A549 (cell line): Measurements from ENCODE around the gene OSTM1. TPM values are rescaled to one million over a fixed set of nuclear protein-coding genes. Genes with fewer than 3 reads are reported as not detected.

Source experiments
- ATAC-seq, 2 experiments: fragments of 200-7000 bp in 1 of 2; fragments of >200 bp in 1 of 2; cut with Nextera tagmentation in 1 of 2; cut with Tn5 transposase in 1 of 2; 3 replicates each; pipeline versions ENCODE4 v1.8.0 to v1.9.1; 2018 to 2020; ENCODE audit warnings: mild to moderate bottlenecking in 1 of 2, moderate library complexity in 1 of 2
- CTCF ChIA-PET: fragments of 300-600 bp; sonication (Branson Sonifier 250); formaldehyde crosslinking; extraction: SDS; loops from one replicate; lab custom pipeline; 2021; ENCODE audit warnings: antibody characterized with exemption, inconsistent platforms; lab: Yijun Ruan, JAX
- POLR2A ChIA-PET: fragments of 350-600 bp; formaldehyde crosslinking; extraction: SDS; loops from one replicate; lab custom pipeline; 2021; ENCODE audit warnings: antibody characterized with exemption, inconsistent platforms; lab: Yijun Ruan, JAX
- DNase-seq, 2 experiments: peaks; one replicate each; pipeline versions ENCODE4 v3.0.0 to v3.0.0-alpha.2; 2011 to 2016; ENCODE audit warnings: low read depth in 1 of 2, low spot score in 1 of 2
- FAIRE-seq: peaks from 2 replicates; lab custom pipeline; 2011; peaks lifted over from hg19 to GRCh38; lab: Jason Lieb, UNC
- H3K27ac ChIP-seq, 2 experiments: fragments of >200 bp; sonication (Bioruptor Twin); formaldehyde crosslinking; 3 replicates each; pipeline ENCODE4 v1.5.1; 2016 to 2017
- H3K4me1 ChIP-seq: fragments of >200 bp; sonication (Bioruptor Twin); formaldehyde crosslinking; 3 replicates; pipeline ENCODE4 v1.6.1; 2016
- H3K4me2 ChIP-seq: fragments of >200 bp; sonication (Bioruptor Twin); formaldehyde crosslinking; 3 replicates; pipeline ENCODE4 v1.6.1; 2016
- H3K4me3 ChIP-seq: fragments of >200 bp; sonication (Bioruptor Twin); formaldehyde crosslinking; 3 replicates; pipeline ENCODE4 v1.5.1; 2016
- H3K9me3 ChIP-seq: fragments of >200 bp; sonication (Bioruptor Twin); formaldehyde crosslinking; 3 replicates; pipeline ENCODE4 v1.6.1; 2016
- ATOH8 ChIP-seq: fragments of 250-450 bp; sonication (Bioruptor Pico); IDR thresholded peaks from 2 replicates; pipeline ENCODE4 v1.5.0; 2020; ENCODE audit warnings: low read depth, mild to moderate bottlenecking, moderate library complexity
- BCL3 ChIP-seq: fragments of >200 bp; sonication (Bioruptor Twin); formaldehyde crosslinking; IDR thresholded peaks from 3 replicates; pipeline ENCODE4 v1.6.1; 2016
- BHLHE40 ChIP-seq: IDR thresholded peaks from 2 replicates; pipeline ENCODE4 v1.6.1; 2012; ENCODE audit warnings: low read depth, low read length, inconsistent platforms
- CEBPB ChIP-seq, 2 experiments: fragments of >200 bp in 1 of 2; sonication (Bioruptor Twin) in 1 of 2; formaldehyde crosslinking in 1 of 2; IDR thresholded peaks; 2 replicates each; pipeline ENCODE4 v1.6.1; 2012 to 2016
- CHD4 ChIP-seq: fragments of 200-600 bp; sonication (generic); IDR thresholded peaks from 2 replicates; pipeline ENCODE4 v1.6.1; 2016; ENCODE audit warnings: antibody characterized with exemption, mild to moderate bottlenecking, borderline replicate concordance
- CTCF ChIP-seq: fragments of >200 bp; sonication (Bioruptor Twin); formaldehyde crosslinking; IDR thresholded peaks from 3 replicates; pipeline ENCODE4 v1.5.1; 2016
- E2F6 ChIP-seq: IDR thresholded peaks from 2 replicates; pipeline ENCODE4 v1.6.1; 2012; ENCODE audit warnings: low read depth, borderline replicate concordance
- ELK1 ChIP-seq: fragments of 150-350 bp; IDR thresholded peaks from 2 replicates; pipeline ENCODE4 v1.6.1; 2014; ENCODE audit warnings: low read depth, mild to moderate bottlenecking, low read length
- EP300 ChIP-seq, 2 experiments: fragments of >200 bp; sonication (Bioruptor Twin); formaldehyde crosslinking; IDR thresholded peaks; 2 replicates in 1 of 2; 3 replicates in 1 of 2; pipeline ENCODE4 v1.6.1; 2016 to 2017
- ESRRA ChIP-seq: fragments of 150-350 bp; IDR thresholded peaks from 2 replicates; pipeline ENCODE4 v1.6.1; 2014; ENCODE audit warnings: mild to moderate bottlenecking, low read length, borderline replicate concordance
- FOSL2 ChIP-seq, 2 experiments: fragments of 450-650 bp in 1 of 2; fragments of >200 bp in 1 of 2; sonication (Bioruptor Twin) in 1 of 2; formaldehyde crosslinking; IDR thresholded peaks; 2 replicates each; pipeline versions ENCODE4 v1.5.0 to v1.6.1; 2016 to 2020; ENCODE audit warnings: mild to moderate bottlenecking in 1 of 2, moderate library complexity in 1 of 2
- FOXS1 ChIP-seq: fragments of 250-450 bp; sonication (Bioruptor Pico); IDR thresholded peaks from 2 replicates; pipeline ENCODE4 v1.5.0; 2020; ENCODE audit warnings: mild to moderate bottlenecking, moderate library complexity
- HDAC2 ChIP-seq: fragments of 200-600 bp; sonication (generic); IDR thresholded peaks from 2 replicates; pipeline ENCODE4 v1.6.1; 2016
- HEYL ChIP-seq: fragments of 250-450 bp; sonication (Bioruptor Pico); IDR thresholded peaks from 2 replicates; pipeline ENCODE4 v1.8.0; 2021; ENCODE audit warnings: mild to moderate bottlenecking, moderate library complexity
- HMGXB4 ChIP-seq: fragments of 250-450 bp; sonication (Bioruptor Pico); IDR thresholded peaks from 2 replicates; pipeline ENCODE4 v1.5.0; 2021; ENCODE audit warnings: mild to moderate bottlenecking, moderate library complexity, borderline replicate concordance
- HOXB13 ChIP-seq: fragments of 250-450 bp; sonication (Bioruptor Pico); IDR thresholded peaks from 2 replicates; pipeline ENCODE4 v1.5.0; 2020; ENCODE audit warnings: low read depth, mild to moderate bottlenecking, moderate library complexity
- HOXB5 ChIP-seq: fragments of 250-450 bp; sonication (Bioruptor Pico); IDR thresholded peaks from 2 replicates; pipeline ENCODE4 v1.5.0; 2020; ENCODE audit warnings: mild to moderate bottlenecking, moderate library complexity
- JUNB ChIP-seq: fragments of >200 bp; sonication (Bioruptor Twin); formaldehyde crosslinking; IDR thresholded peaks from 2 replicates; pipeline ENCODE4 v1.6.1; 2016
- KDM5A ChIP-seq: fragments of 200-600 bp; sonication (generic); IDR thresholded peaks from 2 replicates; pipeline ENCODE4 v1.6.1; 2016; ENCODE audit warnings: antibody characterized with exemption, mild to moderate bottlenecking
- MAFK ChIP-seq: fragments of 450-650 bp; IDR thresholded peaks from 2 replicates; pipeline ENCODE4 v1.6.1; 2014; ENCODE audit not compliant: partially characterized antibody
- MAX ChIP-seq: IDR thresholded peaks from 2 replicates; pipeline ENCODE4 v1.6.1; 2012
- NPAS2 ChIP-seq: fragments of 250-450 bp; sonication (Bioruptor Pico); IDR thresholded peaks from 2 replicates; pipeline ENCODE4 v1.8.0; 2022; ENCODE audit warnings: mild to moderate bottlenecking, moderate library complexity, borderline replicate concordance
- NR3C1 ChIP-seq: fragments of >200 bp; sonication (Bioruptor Twin); formaldehyde crosslinking; IDR thresholded peaks from 3 replicates; pipeline ENCODE4 v1.6.1; 2017
- POLR2A ChIP-seq: IDR thresholded peaks from 2 replicates; pipeline ENCODE4 v1.6.1; 2012; ENCODE audit warnings: mild to moderate bottlenecking, low read length
- RAD21 ChIP-seq, 2 experiments: fragments of >200 bp in 1 of 2; sonication (Bioruptor Twin) in 1 of 2; formaldehyde crosslinking in 1 of 2; IDR thresholded peaks in 1 of 2; conservative IDR thresholded peaks in 1 of 2; 2 replicates in 1 of 2; 3 replicates in 1 of 2; pipeline ENCODE4 v1.6.1; 2012 to 2018; ENCODE audit warnings: inconsistent platforms in 1 of 2
- RARB ChIP-seq: fragments of 250-450 bp; sonication (Bioruptor Pico); IDR thresholded peaks from 2 replicates; pipeline ENCODE4 v1.8.0; 2021; ENCODE audit warnings: mild to moderate bottlenecking, moderate library complexity
- RCOR1 ChIP-seq: fragments of 150-350 bp; IDR thresholded peaks from 2 replicates; pipeline ENCODE4 v1.6.1; 2014; ENCODE audit warnings: antibody characterized with exemption, low read length, low read depth
- RNF2 ChIP-seq: fragments of 200-600 bp; sonication (generic); IDR thresholded peaks from 2 replicates; pipeline ENCODE4 v1.6.1; 2016; ENCODE audit warnings: low read depth, mild to moderate bottlenecking, antibody characterized with exemption, moderate library complexity, borderline replicate concordance
- TFCP2L1 ChIP-seq: fragments of 250-450 bp; sonication (Bioruptor Pico); IDR thresholded peaks from 2 replicates; pipeline ENCODE4 v1.5.0; 2021; ENCODE audit warnings: mild to moderate bottlenecking
- ZC3H11A ChIP-seq: fragments of 450-650 bp; IDR thresholded peaks from 2 replicates; pipeline ENCODE4 v1.6.1; 2014; ENCODE audit warnings: antibody characterized with exemption, mild to moderate bottlenecking
- ZNF302 ChIP-seq: fragments of 250-450 bp; sonication (Bioruptor Pico); IDR thresholded peaks from 2 replicates; pipeline ENCODE4 v1.9.0; 2021; ENCODE audit warnings: inconsistent platforms, mild to moderate bottlenecking, moderate library complexity
- WGBS: methylation state at CpG from one replicate; pipeline ENCODE4 v1.1.6; 2017; ENCODE audit errors: missing lambda C conversion rate; 5-methylcytosine and 5-hydroxymethylcytosine counted together
- polyA plus RNA-seq, 4 experiments: library from polyadenylated mRNA; depleted of rRNA in 3 of 4; stranded (reverse); fragments of >200 nt; fragmentation: RNase III in 1 of 4; extraction: RNeasy Plus Mini Kit Qiagen cat#74134 plus additional on column Dnase treatment in 1 of 4; gene quantifications; 2 replicates in 3 of 4; 3 replicates in 1 of 4; pipeline ENCODE4 v1.2.3, GENCODE V29; 2011 to 2017

OSTM1 gene
- polyA plus RNA-seq, 2 of the 4 experiments (the other 2 are of a cell fraction) = 16.8 to 41.7 TPM

- no peaks in the 10 kb centered on the region for H3K4me1 ChIP-seq
- ATAC-seq (no peak), FAIRE-seq (no peak), DNase-seq (no peak)
- TF ChIP-seq HOXB13 (CRISPR knock-in tag) = no peak
- no peak for TF ChIP-seq ELK1
- TF ChIP-seq MAX = no peak
- no peak for TF ChIP-seq CEBPB (IDR thresholded peaks at IDR 0.05)
- no peak for TF ChIP-seq JUNB
- no peak for TF ChIP-seq ATOH8 (CRISPR knock-in tag)
- TF ChIP-seq BHLHE40 = no peak
- no peak for TF ChIP-seq NPAS2
- TF ChIP-seq CHD4 = no peak
- no peak for TF ChIP-seq HMGXB4 (CRISPR knock-in tag)
- no peak for TF ChIP-seq ZNF302 (CRISPR knock-in tag)
- TF ChIP-seq KDM5A = no peak
- TF ChIP-seq HOXB5 (CRISPR knock-in tag) = no peak
- no peak for TF ChIP-seq NR3C1
- TF ChIP-seq MAFK = no peak
- no peak for TF ChIP-seq FOXS1 (CRISPR knock-in tag)
- H3K27ac ChIP-seq = no peak overlapping the region
- H3K9me3 ChIP-seq = no peaks in the 10 kb centered on the region
- CTCF ChIA-PET = interaction anchor here (0.5 to 1.1 kb wide), 3 partner anchors 13 to 102 kb away, joined by 3 to 5 read pairs (median 3); no protein-coding TSS in a partner anchor
- POLR2A ChIA-PET = no interaction called here
- 87% methylated on average over 6 of the region's 6 CpGs for WGBS
- H3K4me2 ChIP-seq = no peak overlapping the region
- no peak overlapping the region for H3K4me3 ChIP-seq
Observed at GRCh38 chr6:108029226-108029921, 45.2 kb downstream of the OSTM1 start.

- POLR2A ChIA-PET = no interaction called here
- no peak for TF ChIP-seq FOSL2 (IDR thresholded peaks at IDR 0.05)
- no peak for TF ChIP-seq FOSL2 (CRISPR knock-in tag; IDR thresholded peaks at IDR 0.05)
- no peak for TF ChIP-seq NR3C1
- no peak for TF ChIP-seq EP300 (IDR thresholded peaks at IDR 0.05)
- TF ChIP-seq HDAC2 = no peak
- TF ChIP-seq MAFK = no peak
- TF ChIP-seq RAD21 (conservative IDR thresholded peaks at IDR 0.05 in 1 of 2, IDR thresholded peaks at IDR 0.05 in 1 of 2) = no peak
- TF ChIP-seq HOXB5 (CRISPR knock-in tag) = no peak
- no peak for TF ChIP-seq ESRRA
- no peak for TF ChIP-seq CTCF
- TF ChIP-seq RCOR1 = no peak
- no peak for TF ChIP-seq FOXS1 (CRISPR knock-in tag)
- TF ChIP-seq BCL3 = no peak
- TF ChIP-seq HEYL (CRISPR knock-in tag) = no peak
- no peak for TF ChIP-seq ZC3H11A
- TF ChIP-seq E2F6 = no peak
- TF ChIP-seq POLR2A = no peak
- no peak for TF ChIP-seq RNF2
- TF ChIP-seq RARB (CRISPR knock-in tag) = no peak
- TF ChIP-seq TFCP2L1 (CRISPR knock-in tag) = no peak
Observed at GRCh38 chr6:108027594-108027993, 46.9 kb downstream of the OSTM1 start.

More at GRCh38 chr6:108027594-108027993, 46.9 kb downstream of the OSTM1 start:
- no peak for ATAC-seq
- CTCF ChIA-PET = interaction anchor here (0.7 to 1.1 kb wide), 2 partner anchors 23 to 499 kb away, joined by 3 to 8 read pairs; no protein-coding TSS in a partner anchor
- FAIRE-seq = no peak
- Histone ChIP-seq H3K4me3 (no peak overlapping the region), H3K27ac (no peak overlapping the region), H3K9me3 (no peaks in the 10 kb centered on the region), H3K4me2 (no peak overlapping the region), H3K4me1 (no peaks in the 10 kb centered on the region)
- 65% methylated on average over 3 of the region's 3 CpGs for WGBS
- peak in 1 of 2 experiments; percentile 3 for DNase-seq
